ENCODE data around the gene C21orf58.

Gene C21orf58

GRCh38 chr21:46289655-46290179 is 34.0 kb downstream of the C21orf58 start:
- Histone ChIP-seq H3K27me3 (replicated peaks; ENCODE audit: control insufficient read depth, insufficient read depth, low read length) (no peaks in the 10 kb centered on the region), H3K36me3 (ENCODE audit: control insufficient read depth, insufficient read depth, low read length) (peaks cover 11% of the 10 kb centered on the region), H3K4me3 (replicated peaks; ENCODE audit: low read depth, low read length) (no peak overlapping the region)
- no peak for DNase-seq (ENCODE audit: extremely low read depth, insufficient read length)
- TF ChIP-seq CTCF (IDR thresholded peaks at IDR 0.05; ENCODE audit: insufficient read depth, low read length, poor library complexity, severe bottlenecking) = no peak

- H3K4me3 ChIP-seq (replicated peaks; ENCODE audit: low read depth, low read length) = peak overlapping the region; percentile 87
- TF ChIP-seq CTCF (IDR thresholded peaks at IDR 0.05; ENCODE audit: insufficient read depth, low read length, poor library complexity, severe bottlenecking) = no peak
- H3K36me3 ChIP-seq (ENCODE audit: control insufficient read depth, insufficient read depth, low read length) = peaks cover 21% of the 10 kb centered on the region
- DNase-seq (ENCODE audit: extremely low read depth, insufficient read length) = no peak
- no peaks in the 10 kb centered on the region for H3K27me3 ChIP-seq (replicated peaks; ENCODE audit: control insufficient read depth, insufficient read depth, low read length)
Observed at GRCh38 chr21:46287541-46287940, 36.1 kb downstream of the C21orf58 start.

GRCh38 chr21:46286648-46287002 is 37.0 kb downstream of the C21orf58 start:
- H3K36me3 ChIP-seq (ENCODE audit: control insufficient read depth, insufficient read depth, low read length) = peaks cover 16% of the 10 kb centered on the region
- TF ChIP-seq CTCF (IDR thresholded peaks at IDR 0.05; ENCODE audit: insufficient read depth, low read length, poor library complexity, severe bottlenecking) = no peak
- no peak for DNase-seq (ENCODE audit: extremely low read depth, insufficient read length)
- H3K4me3 ChIP-seq (replicated peaks; ENCODE audit: low read depth, low read length) = peak overlapping the region; percentile 87
- no peaks in the 10 kb centered on the region for H3K27me3 ChIP-seq (replicated peaks; ENCODE audit: control insufficient read depth, insufficient read depth, low read length)

- DNase-seq (ENCODE audit: extremely low read depth, insufficient read length) = peak; percentile 95
- Histone ChIP-seq H3K36me3 (ENCODE audit: control insufficient read depth, insufficient read depth, low read length) (peaks cover 12% of the 10 kb centered on the region), H3K27me3 (replicated peaks; ENCODE audit: control insufficient read depth, insufficient read depth, low read length) (no peaks in the 10 kb centered on the region), H3K4me3 (replicated peaks; ENCODE audit: low read depth, low read length) (peak within 1 kb of the TSS; percentile 87)
- peak; percentile 44 for TF ChIP-seq CTCF (IDR thresholded peaks at IDR 0.05; ENCODE audit: insufficient read depth, low read length, poor library complexity, severe bottlenecking)
Observed at GRCh38 chr21:46285761-46286647, 37.7 kb downstream of the C21orf58 start, which contains the start of gene YBEY. Gene YBEY, plus strand, starts transcription at chr21:46286342. Its CDS starts 572 bp downstream, at chr21:46286914.

- peaks cover 12% of the 10 kb centered on the region for H3K36me3 ChIP-seq (ENCODE audit: control insufficient read depth, insufficient read depth, low read length)
- peak within 1 kb of the TSS; percentile 87 for H3K4me3 ChIP-seq (replicated peaks; ENCODE audit: low read depth, low read length)
- no peak for DNase-seq (ENCODE audit: extremely low read depth, insufficient read length)
- TF ChIP-seq CTCF (IDR thresholded peaks at IDR 0.05; ENCODE audit: insufficient read depth, low read length, poor library complexity, severe bottlenecking) = no peak
- H3K27me3 ChIP-seq (replicated peaks; ENCODE audit: control insufficient read depth, insufficient read depth, low read length) = no peaks in the 10 kb centered on the region
Observed at GRCh38 chr21:46285206-46285661, 38.4 kb downstream of the C21orf58 start, which contains the start of gene MCM3AP. Gene MCM3AP, minus strand, starts transcription at chr21:46285611. Its CDS starts 325 bp downstream, at chr21:46285286.

Measured in GM06990 (cell line).